ACC112 (cell line): ENCODE measurements around the gene OSM.

Experiments
- H2AFZ ChIP-seq: fragments of 200-600 bp; sonication (generic); one replicate; pipeline ENCODE4 v1.6.0; 2017; ENCODE audit warnings: antibody characterized with exemption, low read length; ENCODE audit not compliant: unreplicated experiment
- H3K27ac ChIP-seq: fragments of 200-600 bp; sonication (generic); 2 replicates; pipeline ENCODE4 v1.5.1; 2014; ENCODE audit warnings: low read depth, mild to moderate bottlenecking, antibody characterized with exemption, low read length, moderate library complexity
- H3K27me3 ChIP-seq: fragments of 200-600 bp; sonication (generic); 2 replicates; pipeline ENCODE4 v1.6.1; 2014; ENCODE audit warnings: mild to moderate bottlenecking, antibody characterized with exemption, low read length, moderate library complexity, mixed read lengths; ENCODE audit not compliant: insufficient read depth
- H3K36me3 ChIP-seq: fragments of 200-600 bp; sonication (generic); 2 replicates; pipeline ENCODE4 v1.6.1; 2016; ENCODE audit warnings: mild to moderate bottlenecking, antibody characterized with exemption, low read length, moderate library complexity, mixed read lengths; ENCODE audit not compliant: insufficient read depth
- H3K4me1 ChIP-seq: fragments of 200-600 bp; sonication (generic); one replicate; pipeline ENCODE4 v1.6.1; 2016; ENCODE audit warnings: low read length, mixed read lengths; ENCODE audit not compliant: insufficient read depth, unreplicated experiment, control insufficient read depth
- H3K4me3 ChIP-seq: fragments of 200-600 bp; sonication (generic); 2 replicates; pipeline ENCODE4 v1.5.1; 2014; ENCODE audit warnings: mild to moderate bottlenecking, low read depth, low read length
- H3K79me2 ChIP-seq: fragments of 200-600 bp; sonication (generic); one replicate; pipeline ENCODE4 v1.6.0; 2016; ENCODE audit warnings: low read length; ENCODE audit not compliant: control insufficient read depth, unreplicated experiment, insufficient read depth

Gene OSM

GRCh38 chr22:30243661-30244060 lies 23.0 kb downstream of the OSM start:
- peak overlapping the region; percentile 89; the same call in 1 of the 2 replicates for H3K27ac ChIP-seq
- H3K4me1 ChIP-seq: peaks cover 60% of the 10 kb centered on the region
- no peaks in the 10 kb centered on the region for H3K27me3 ChIP-seq
- H3K36me3 ChIP-seq: no peaks in the 10 kb centered on the region; the same call in 1 of the 2 replicates
- peaks cover 28% of the 10 kb centered on the region for H3K79me2 ChIP-seq
- H3K4me3 ChIP-seq: no peak overlapping the region
- no peak overlapping the region for H2AFZ ChIP-seq

DNA sequence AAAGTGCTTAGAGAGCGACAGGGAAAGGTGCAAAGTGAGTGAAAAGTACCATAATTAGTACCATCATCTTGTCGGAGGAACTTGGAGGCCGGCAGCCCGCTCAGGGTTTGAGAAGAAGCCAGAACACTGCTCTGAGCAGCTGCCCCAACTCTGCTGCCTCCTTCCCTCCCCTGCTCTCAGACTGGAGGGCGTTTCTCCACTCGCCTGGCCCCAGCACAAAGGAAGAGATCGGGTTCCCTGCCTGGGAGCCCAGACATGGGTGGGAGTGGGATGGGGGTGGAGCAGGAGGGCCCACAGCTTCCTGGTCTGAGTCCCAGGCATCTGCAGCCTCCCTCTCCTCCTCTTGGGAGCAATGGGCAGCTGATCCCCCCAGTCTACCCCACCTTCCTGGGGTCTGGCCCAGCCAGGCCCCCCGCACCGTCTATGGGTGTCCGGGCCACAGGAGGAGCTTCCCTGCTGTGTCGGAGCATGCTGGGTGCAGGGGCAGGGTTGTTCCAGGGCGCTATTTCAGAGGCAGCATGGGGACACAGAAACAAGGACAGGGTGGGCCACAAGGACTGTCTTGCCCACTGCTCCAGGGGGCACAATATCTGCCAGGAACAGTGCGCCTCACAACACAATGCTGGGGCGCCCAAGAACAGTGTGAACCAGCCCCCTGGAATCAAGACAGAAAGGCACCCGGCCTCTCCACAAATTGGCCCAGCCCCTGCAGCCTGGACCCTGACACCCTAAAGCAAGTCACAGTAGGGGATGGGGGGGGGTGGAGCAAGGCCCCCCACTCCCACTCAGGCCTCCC lies 24.9 kb downstream of the OSM start:
- no peak overlapping the region for H3K4me3 ChIP-seq
- peak overlapping the region; percentile 89 for H3K27ac ChIP-seq
- H3K36me3 ChIP-seq: no peaks in the 10 kb centered on the region; the same call in 1 of the 2 replicates
- H2AFZ ChIP-seq: no peak overlapping the region
- peaks cover 42% of the 10 kb centered on the region for H3K4me1 ChIP-seq
- no peaks in the 10 kb centered on the region for H3K27me3 ChIP-seq
- peaks cover 19% of the 10 kb centered on the region for H3K79me2 ChIP-seq

DNA sequence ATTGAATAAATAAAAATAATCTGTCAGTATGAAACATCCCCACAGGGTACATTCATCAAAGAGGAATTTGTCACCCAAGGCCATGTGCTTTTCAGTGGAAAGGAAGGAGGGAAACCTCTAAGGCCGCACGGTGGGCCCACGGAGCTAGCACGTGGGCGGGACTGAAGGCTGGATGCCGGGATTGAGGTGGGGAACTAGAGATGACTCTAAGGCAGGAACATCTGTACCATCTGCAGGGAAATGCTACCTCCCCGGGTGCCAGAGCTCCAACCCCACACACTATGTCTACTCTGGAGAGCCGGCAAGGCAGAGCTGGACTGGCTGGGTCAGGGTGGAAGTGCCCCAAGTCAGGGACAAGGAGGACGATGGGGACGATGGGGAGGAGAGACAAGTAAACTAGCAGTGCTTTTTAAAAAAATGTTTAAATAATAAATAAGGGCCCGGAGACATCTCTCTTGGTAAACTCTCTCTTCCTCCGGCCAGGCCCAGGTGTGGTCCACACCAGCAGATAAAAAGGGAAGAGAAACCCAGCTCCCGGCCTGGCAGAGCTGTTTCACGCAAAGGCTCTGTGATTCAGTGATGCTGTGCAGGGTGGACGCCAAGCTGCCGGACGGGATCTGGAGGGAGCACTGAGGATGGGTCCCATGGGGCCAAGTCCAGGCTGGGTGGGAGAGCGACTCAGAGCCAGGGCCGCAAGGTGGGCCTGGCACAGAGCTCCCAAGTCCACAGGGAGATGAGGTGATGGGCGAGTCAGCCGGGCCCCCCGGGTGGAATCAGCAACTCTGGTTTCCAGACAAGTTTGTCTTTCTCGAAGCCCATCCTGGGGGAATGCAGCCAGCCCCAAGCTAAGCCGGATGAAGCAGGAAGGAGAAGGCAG lies 25.9 kb downstream of the OSM start:
- H3K27me3 ChIP-seq: no peaks in the 10 kb centered on the region
- H3K79me2 ChIP-seq: peaks cover 15% of the 10 kb centered on the region
- H3K36me3 ChIP-seq: no peaks in the 10 kb centered on the region; the same call in 1 of the 2 replicates
- peak overlapping the region; percentile 89 for H3K27ac ChIP-seq
- H2AFZ ChIP-seq: no peak overlapping the region
- H3K4me1 ChIP-seq: peaks cover 48% of the 10 kb centered on the region
- H3K4me3 ChIP-seq: no peak overlapping the region

- no peaks in the 10 kb centered on the region; the same call in 1 of the 2 replicates for H3K36me3 ChIP-seq
- no peak overlapping the region for H3K4me3 ChIP-seq
- H3K27me3 ChIP-seq: no peaks in the 10 kb centered on the region
- peak overlapping the region; percentile 45 for H3K27ac ChIP-seq
- peaks cover 42% of the 10 kb centered on the region for H3K4me1 ChIP-seq
- H3K79me2 ChIP-seq: peaks cover 4% of the 10 kb centered on the region
- H2AFZ ChIP-seq: no peak overlapping the region
Measured at GRCh38 chr22:30239488-30240405, 26.9 kb downstream of the OSM start.

DNA sequence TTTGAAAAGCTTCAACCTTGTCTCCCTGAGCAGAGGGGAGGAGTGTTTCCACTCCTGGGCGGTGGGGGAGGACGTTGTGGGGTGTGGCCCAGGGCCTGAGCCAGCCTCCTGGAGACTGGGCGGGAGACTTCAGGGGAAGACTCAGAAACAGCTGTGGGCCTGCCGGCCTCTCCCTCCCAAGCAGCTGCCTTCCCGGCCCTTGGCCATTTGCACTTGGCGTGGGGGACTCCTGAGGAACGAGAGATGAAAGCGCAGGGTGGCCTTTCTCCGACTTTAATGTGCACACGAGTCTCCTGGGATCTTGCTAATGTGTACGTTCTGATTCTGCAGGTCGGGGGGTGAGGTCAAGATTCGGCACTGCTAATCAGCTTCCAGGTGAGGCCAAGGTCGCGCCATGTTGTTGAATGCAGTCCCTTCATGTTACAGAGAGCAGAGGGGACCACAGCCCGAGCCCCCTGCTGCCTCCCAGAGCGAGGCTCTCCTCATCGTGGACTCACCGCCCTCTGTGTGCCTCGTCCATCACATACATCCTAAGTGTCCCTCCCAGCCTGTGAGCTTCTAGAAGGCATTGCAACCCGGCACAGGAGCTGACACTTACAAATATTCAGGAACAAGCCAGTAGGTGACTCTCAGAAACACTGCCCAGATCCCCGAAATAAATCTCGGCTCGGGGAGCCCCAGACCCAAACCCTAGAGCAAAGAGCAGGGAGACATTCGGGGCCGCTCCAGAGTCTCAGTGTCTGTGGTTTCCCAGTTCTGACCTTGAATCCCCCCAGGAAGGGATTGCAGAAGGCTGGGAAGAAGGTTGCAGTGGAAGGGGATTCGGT lies 27.8 kb downstream of the OSM start:
- H2AFZ ChIP-seq: no peak overlapping the region
- peaks cover 37% of the 10 kb centered on the region for H3K4me1 ChIP-seq

GRCh38 chr22:30238136-30238535 lies 28.5 kb downstream of the OSM start:
- H3K36me3 ChIP-seq: no peaks in the 10 kb centered on the region; the same call in 1 of the 2 replicates
- no peaks in the 10 kb centered on the region for H3K27me3 ChIP-seq
- no peak overlapping the region; the same call in 1 of the 2 replicates for H3K27ac ChIP-seq
- H3K79me2 ChIP-seq: no peaks in the 10 kb centered on the region
- H3K4me3 ChIP-seq: no peak overlapping the region
- H3K4me1 ChIP-seq: peaks cover 31% of the 10 kb centered on the region
- no peak overlapping the region for H2AFZ ChIP-seq

More for the DNA sequence above, 27.8 kb downstream of the OSM start:
- Histone ChIP-seq H3K27me3 (no peaks in the 10 kb centered on the region), H3K4me3 (no peak overlapping the region), H3K36me3 (no peaks in the 10 kb centered on the region; the same call in 1 of the 2 replicates), H3K79me2 (no peaks in the 10 kb centered on the region), H3K27ac (peak overlapping the region; percentile 26; the same call in 1 of the 2 replicates)

GRCh38 chr22:30236875-30237274 lies 29.8 kb downstream of the OSM start:
- H3K79me2 ChIP-seq: no peaks in the 10 kb centered on the region
- no peak overlapping the region for H3K27ac ChIP-seq
- H2AFZ ChIP-seq: no peak overlapping the region
- H3K4me3 ChIP-seq: no peak overlapping the region
- H3K36me3 ChIP-seq: no peaks in the 10 kb centered on the region
- H3K4me1 ChIP-seq: peaks cover 22% of the 10 kb centered on the region
- no peaks in the 10 kb centered on the region for H3K27me3 ChIP-seq

- no peaks in the 10 kb centered on the region for H3K27me3 ChIP-seq
- no peak overlapping the region for H3K4me3 ChIP-seq
Measured at GRCh38 chr22:30235687-30236170, 30.9 kb downstream of the OSM start.

GRCh38 chr22:30234786-30235470 lies 31.7 kb downstream of the OSM start:
- Histone ChIP-seq H3K4me3 (no peak overlapping the region), H3K27me3 (no peaks in the 10 kb centered on the region), H3K27ac (no peak overlapping the region), H2AFZ (no peak overlapping the region), H3K36me3 (no peaks in the 10 kb centered on the region), H3K79me2 (no peaks in the 10 kb centered on the region), H3K4me1 (peaks cover 11% of the 10 kb centered on the region)

More at GRCh38 chr22:30235687-30236170, 30.9 kb downstream of the OSM start:
- no peaks in the 10 kb centered on the region for H3K79me2 ChIP-seq
- peak overlapping the region; percentile 58; the same call in 1 of the 2 replicates for H3K27ac ChIP-seq
- no peak overlapping the region for H2AFZ ChIP-seq
- H3K36me3 ChIP-seq: no peaks in the 10 kb centered on the region
- H3K4me1 ChIP-seq: peaks cover 14% of the 10 kb centered on the region
